Pancreas (tissue), 10 donors: ENCODE measurements around the gene KCNH5. TPM values are rescaled to one million over a fixed set of nuclear protein-coding genes. Genes with fewer than 3 reads are reported as not detected.

Source experiments
- ATAC-seq, 4 donors: fragments of 200-7000 bp; cut with Tn5 transposase; one replicate each; pipeline versions ENCODE4 v1.8.0 to v1.9.1; 2020; ENCODE audit warnings: mild to moderate bottlenecking in 4 of 4, moderate library complexity in 4 of 4
- DNase-seq, 6 donors: peaks; one replicate each; pipeline ENCODE4 v3.0.0-alpha.2; 2020
- FAIRE-seq: peaks from 2 replicates; lab custom pipeline; 2012; peaks lifted over from hg19 to GRCh38; lab: Jason Lieb, UNC
- H3K27ac ChIP-seq, 4 donors: fragments of 200-600 bp; sonication (generic); 1 replicate in 3 of 4; 2 replicates in 1 of 4; pipeline versions ENCODE4 v1.5.0 to v1.8.0; 2020
- H3K27me3 ChIP-seq, 4 donors: fragments of 200-600 bp; one replicate each; pipeline ENCODE4 v1.8.0; 2021
- H3K36me3 ChIP-seq, 3 donors: fragments of 200-600 bp; sonication (generic) in 1 of 3; one replicate each; pipeline versions ENCODE4 v1.5.0 to v1.8.0; 2020 to 2021
- H3K4me1 ChIP-seq, 3 donors: fragments of 200-600 bp; one replicate each; pipeline ENCODE4 v1.8.0; 2021
- H3K4me3 ChIP-seq, 4 donors: fragments of 200-600 bp; sonication (generic) in 2 of 4; one replicate each; pipeline versions ENCODE4 v1.5.0 to v1.8.0; 2020 to 2021
- H3K9me3 ChIP-seq, 4 donors: fragments of 200-600 bp; one replicate each; pipeline ENCODE4 v1.8.0; 2021
- WGBS, 2 donors: extraction: QIAGEN DNeasy Blood & Tissue Kit; methylation state at CpG; one replicate each; pipeline ENCODE4 v1.1.7; 2013; 5-methylcytosine and 5-hydroxymethylcytosine counted together
- intact Hi-C, 3 donors: fragments of 100-400 bp; cut with DNase I; formaldehyde crosslinking; loops; one replicate each; pipeline versions ENCODE4 v1.11.1 to v1.14.2; 2022
- polyA plus RNA-seq, 2 donors: library from polyadenylated mRNA; stranded (reverse); fragments of 200-250 nt; gene quantifications; one replicate each; pipeline ENCODE4 v1.2.3, GENCODE V29; 2013
- total RNA-seq, 6 donors: library from RNA; stranded (reverse); fragmentation: NEBNext Ultra II Directional in 4 of 6; extraction: Animal tissue kit (Norgen Biotek cat#: 25700) in 4 of 6; gene quantifications; one replicate each; pipeline versions ENCODE4 v1.2.1 to v1.2.4, GENCODE V29; 2021 to 2023
- TF ChIP-seq, protein P1 (sequence below), 4 donors: fragments of 200-600 bp; sonication (generic) in 3 of 4; IDR thresholded peaks; one replicate each; pipeline versions ENCODE4 v1.5.0 to v1.8.0; 2021; ENCODE audit warnings: antibody characterized with exemption in 4 of 4
- donor health status: healthy with polysubstance abuse.
- donor health status: DM: no; HTN: no; CAD: no; lungs with moderate emphysema.
- donor health status: DM: no; HTN: no; CAD: no.
- donor health status: control.
- donor health status: control.
- donor health status: Bipolar disorder and iron deficiency.
- donor health status: DM: yes; HTN: yes; CAD: no.
- donor health status: DM: no; HTN: no; CAD: no.
- donor health status: DM: no; HTN: no; CAD: no.
- donor health status: DM: yes; HTN: yes; CAD: no.

The KCNH5 gene
- total and polyA plus RNA-seq, 8 donors: not detected

DNA sequence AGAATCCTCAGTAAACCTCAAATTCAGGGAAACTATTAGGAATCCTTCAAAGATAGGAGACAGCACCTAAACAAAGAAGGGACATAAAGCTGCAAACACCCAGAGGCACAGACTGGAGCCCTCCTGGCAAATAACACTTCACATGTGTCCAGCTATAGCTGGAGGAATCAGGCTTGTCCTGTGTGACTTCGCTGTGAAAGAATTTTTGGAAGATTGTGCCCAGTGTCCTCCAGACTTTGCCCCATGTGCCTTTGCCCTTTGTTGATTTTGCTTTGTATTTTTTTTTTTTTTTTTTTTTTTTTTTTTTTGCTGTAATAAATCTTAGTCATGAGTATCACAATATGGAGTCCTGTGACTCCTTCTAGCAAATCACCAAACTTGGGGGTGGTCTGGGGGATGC lies 136.8 kb downstream of the KCNH5 start:
- ATAC-seq: no peak
- intact Hi-C loops: no loop called here
- 74 to 77% methylated on average over 1 of the region's 1 CpG for WGBS, 2 donors
- H3K4me3 ChIP-seq: no peak overlapping the region
- TF ChIP-seq, protein P1, sequence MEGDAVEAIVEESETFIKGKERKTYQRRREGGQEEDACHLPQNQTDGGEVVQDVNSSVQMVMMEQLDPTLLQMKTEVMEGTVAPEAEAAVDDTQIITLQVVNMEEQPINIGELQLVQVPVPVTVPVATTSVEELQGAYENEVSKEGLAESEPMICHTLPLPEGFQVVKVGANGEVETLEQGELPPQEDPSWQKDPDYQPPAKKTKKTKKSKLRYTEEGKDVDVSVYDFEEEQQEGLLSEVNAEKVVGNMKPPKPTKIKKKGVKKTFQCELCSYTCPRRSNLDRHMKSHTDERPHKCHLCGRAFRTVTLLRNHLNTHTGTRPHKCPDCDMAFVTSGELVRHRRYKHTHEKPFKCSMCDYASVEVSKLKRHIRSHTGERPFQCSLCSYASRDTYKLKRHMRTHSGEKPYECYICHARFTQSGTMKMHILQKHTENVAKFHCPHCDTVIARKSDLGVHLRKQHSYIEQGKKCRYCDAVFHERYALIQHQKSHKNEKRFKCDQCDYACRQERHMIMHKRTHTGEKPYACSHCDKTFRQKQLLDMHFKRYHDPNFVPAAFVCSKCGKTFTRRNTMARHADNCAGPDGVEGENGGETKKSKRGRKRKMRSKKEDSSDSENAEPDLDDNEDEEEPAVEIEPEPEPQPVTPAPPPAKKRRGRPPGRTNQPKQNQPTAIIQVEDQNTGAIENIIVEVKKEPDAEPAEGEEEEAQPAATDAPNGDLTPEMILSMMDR (IDR thresholded peaks at IDR 0.05): no peak
- no peak for FAIRE-seq
- DNase-seq: no peak
- H3K9me3 ChIP-seq: no peaks in the 10 kb centered on the region
- H3K4me1 ChIP-seq: no peaks in the 10 kb centered on the region
- H3K36me3 ChIP-seq: no peaks in the 10 kb centered on the region
- H3K27ac ChIP-seq: no peak overlapping the region
- H3K27me3 ChIP-seq: peaks cover 0 to 3% (median 0%) of the 10 kb centered on the region in 4 donors

DNA sequence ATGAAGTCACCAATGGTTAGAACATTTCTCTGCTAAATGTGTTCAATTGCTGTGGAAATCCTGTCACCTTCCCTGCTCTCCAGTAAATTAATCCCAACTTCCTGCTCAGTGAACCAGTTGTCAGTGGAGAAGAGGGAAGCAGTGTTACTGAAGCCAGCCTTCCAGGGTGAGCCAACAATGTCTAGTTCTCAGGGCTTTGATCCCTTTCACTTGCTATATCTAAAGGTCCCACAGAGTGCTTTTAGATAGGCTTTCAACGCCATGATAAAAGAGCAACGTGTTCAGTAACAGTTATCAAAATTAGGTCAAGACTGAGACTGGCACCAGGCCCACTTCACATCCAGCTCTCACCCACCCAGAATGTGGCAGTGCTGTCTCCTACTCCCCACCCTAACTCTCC lies 139.7 kb downstream of the KCNH5 start:
- Histone ChIP-seq H3K4me3 (no peak overlapping the region), H3K27me3 (peaks cover 0 to 3% (median 0%) of the 10 kb centered on the region in 4 donors), H3K27ac (no peak overlapping the region), H3K9me3 (no peaks in the 10 kb centered on the region), H3K36me3 (no peaks in the 10 kb centered on the region), H3K4me1 (no peaks in the 10 kb centered on the region)
- no peak for FAIRE-seq
- no peak for ATAC-seq
- DNase-seq: no peak
- 22 to 26% methylated on average over 2 of the region's 2 CpGs for WGBS, 2 donors
- TF ChIP-seq, protein P1 (IDR thresholded peaks at IDR 0.05): no peak
- intact Hi-C loops: no loop called here

DNA sequence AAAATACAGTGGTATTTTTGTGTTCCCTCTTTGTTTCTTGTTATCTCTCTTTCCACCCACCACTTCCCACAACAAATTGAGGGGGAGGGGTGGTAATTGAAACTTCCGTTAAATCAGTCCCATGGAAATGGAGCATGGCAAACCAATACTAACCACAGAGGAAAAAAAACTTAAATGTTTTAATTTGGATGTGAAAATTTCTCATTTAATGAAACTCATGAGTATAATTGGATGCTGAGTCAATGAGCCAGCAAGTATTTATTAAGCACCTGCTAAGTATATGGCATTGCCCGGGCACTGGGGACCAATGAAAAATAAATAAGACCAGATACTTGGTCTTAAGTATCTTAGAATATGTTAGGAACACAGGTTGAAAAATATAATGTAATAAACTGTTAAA lies 147.5 kb downstream of the KCNH5 start:
- TF ChIP-seq, protein P1 (IDR thresholded peaks at IDR 0.05): no peak
- no peaks in the 10 kb centered on the region for H3K36me3 ChIP-seq
- no peaks in the 10 kb centered on the region for H3K9me3 ChIP-seq
- 32 to 60% methylated on average over 2 of the region's 2 CpGs for WGBS, 2 donors
- no peak overlapping the region for H3K27ac ChIP-seq
- H3K27me3 ChIP-seq: no peaks in the 10 kb centered on the region
- ATAC-seq (no peak), DNase-seq (no peak), FAIRE-seq (no peak)
- no peak overlapping the region for H3K4me3 ChIP-seq
- intact Hi-C loops: no loop called here
- H3K4me1 ChIP-seq: no peaks in the 10 kb centered on the region

DNA sequence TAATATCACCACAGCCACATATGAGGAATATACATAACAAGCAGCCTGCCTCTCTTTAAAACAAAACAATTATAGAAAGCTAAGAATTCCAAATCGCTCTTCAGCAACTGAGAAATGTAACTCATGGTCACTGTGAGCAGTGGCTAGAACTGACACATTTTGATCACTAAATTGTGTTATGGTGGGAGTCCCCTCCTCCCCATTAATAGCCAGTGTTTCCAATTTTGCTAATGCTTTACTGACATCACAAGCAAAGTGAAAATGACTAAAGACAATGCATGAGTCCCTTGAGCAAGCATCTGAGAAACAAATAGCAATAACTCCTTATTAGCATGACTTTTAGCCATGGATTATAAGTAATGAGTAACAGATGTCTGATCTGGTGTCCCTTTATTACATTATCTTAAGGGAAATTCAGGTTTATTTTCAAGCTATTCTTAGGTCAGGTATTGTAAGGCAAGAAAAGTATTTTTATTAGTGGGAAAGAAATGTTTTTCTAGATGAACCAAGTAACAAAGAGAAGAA lies 148.3 kb downstream of the KCNH5 start:
- Histone ChIP-seq H3K4me3 (no peak overlapping the region), H3K9me3 (no peaks in the 10 kb centered on the region), H3K4me1 (no peaks in the 10 kb centered on the region), H3K27ac (no peak overlapping the region), H3K36me3 (no peaks in the 10 kb centered on the region), H3K27me3 (no peaks in the 10 kb centered on the region)
- FAIRE-seq (no peak), DNase-seq (no peak), ATAC-seq (no peak)
- intact Hi-C loops: no loop called here
- WGBS, 2 donors: 58 to 78% methylated on average over 1 of the region's 1 CpG
- TF ChIP-seq, protein P1 (IDR thresholded peaks at IDR 0.05): no peak

DNA sequence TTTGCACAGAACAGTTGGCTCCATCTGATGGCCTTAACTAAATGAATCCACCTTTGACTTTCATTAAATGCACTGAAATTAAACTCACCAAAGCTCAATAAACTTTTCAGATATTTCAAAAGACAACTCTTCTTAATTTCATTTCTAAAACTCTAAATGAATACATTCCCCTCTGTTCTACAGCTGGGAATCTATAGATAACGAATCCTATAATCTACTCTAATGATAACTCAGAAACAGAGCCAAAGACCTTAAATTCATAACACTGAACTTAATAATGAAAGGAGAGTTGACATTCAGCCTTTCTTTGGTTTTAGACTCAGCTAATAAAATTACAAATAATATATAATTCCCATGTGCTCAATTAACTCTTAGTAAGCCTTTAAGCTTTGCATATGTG lies 150.5 kb downstream of the KCNH5 start:
- Histone ChIP-seq H3K4me3 (no peak overlapping the region), H3K27ac (no peak overlapping the region), H3K9me3 (no peaks in the 10 kb centered on the region), H3K27me3 (no peaks in the 10 kb centered on the region), H3K4me1 (no peaks in the 10 kb centered on the region), H3K36me3 (no peaks in the 10 kb centered on the region)
- ATAC-seq (no peak), DNase-seq (no peak), FAIRE-seq (no peak)
- 52 to 71% methylated on average over 1 of the region's 1 CpG for WGBS, 2 donors
- intact Hi-C loops: no loop called here
- TF ChIP-seq, protein P1 (IDR thresholded peaks at IDR 0.05): no peak
